ENCODE results near the gene MARF1.
"Not testable (repeated sequence)": the region's sequence is repeated elsewhere in the genome, so short reads cannot be mapped to it uniquely, and the experiment has no call there.

Gene MARF1

DNA sequence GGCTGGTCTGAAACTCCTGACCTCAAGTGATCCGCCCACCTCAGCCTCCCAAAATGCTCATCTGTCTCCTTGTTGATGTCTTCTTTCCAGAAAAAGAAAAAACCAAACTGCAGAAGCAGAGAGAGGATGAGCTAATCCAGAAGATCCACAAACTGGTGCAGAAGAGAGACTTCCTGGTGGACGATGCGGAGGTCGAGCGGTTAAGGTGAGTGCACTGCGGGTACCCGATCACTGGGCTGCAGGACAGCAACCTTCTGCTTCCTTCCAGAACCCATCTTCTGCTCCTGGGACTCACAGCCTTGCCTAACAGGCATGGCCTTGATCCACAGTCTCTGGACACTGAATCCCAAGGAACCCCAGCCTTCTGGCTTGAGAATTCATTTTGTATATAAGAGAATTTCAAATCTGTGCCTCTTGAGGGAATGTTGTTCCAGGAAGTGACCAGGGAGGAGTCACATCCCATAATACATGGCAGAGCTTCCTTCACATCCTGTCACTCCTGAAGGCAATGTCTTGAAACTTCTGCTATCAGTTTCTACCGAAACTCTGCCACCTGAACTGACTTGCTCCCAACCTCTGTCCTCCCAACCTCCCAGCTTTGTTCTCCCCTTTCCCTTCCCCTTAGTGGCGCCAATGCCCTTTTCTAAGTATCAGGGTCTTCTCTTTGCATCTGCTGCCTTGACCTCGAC is 61.7 kb downstream of the MARF1 start:
- Mint-ChIP-seq H3K27me3 (ENCODE audit: low read depth) (peaks cover 4% of the 10 kb centered on the region), H3K4me1 (no peaks in the 10 kb centered on the region), H3K36me3 (ENCODE audit: low read depth) (peaks cover 70% of the 10 kb centered on the region), H3K9me3 (peaks cover 20% of the 10 kb centered on the region), H3K27ac (no peak overlapping the region), H3K4me3 (no peak overlapping the region)
- TF ChIP-seq, protein P1, sequence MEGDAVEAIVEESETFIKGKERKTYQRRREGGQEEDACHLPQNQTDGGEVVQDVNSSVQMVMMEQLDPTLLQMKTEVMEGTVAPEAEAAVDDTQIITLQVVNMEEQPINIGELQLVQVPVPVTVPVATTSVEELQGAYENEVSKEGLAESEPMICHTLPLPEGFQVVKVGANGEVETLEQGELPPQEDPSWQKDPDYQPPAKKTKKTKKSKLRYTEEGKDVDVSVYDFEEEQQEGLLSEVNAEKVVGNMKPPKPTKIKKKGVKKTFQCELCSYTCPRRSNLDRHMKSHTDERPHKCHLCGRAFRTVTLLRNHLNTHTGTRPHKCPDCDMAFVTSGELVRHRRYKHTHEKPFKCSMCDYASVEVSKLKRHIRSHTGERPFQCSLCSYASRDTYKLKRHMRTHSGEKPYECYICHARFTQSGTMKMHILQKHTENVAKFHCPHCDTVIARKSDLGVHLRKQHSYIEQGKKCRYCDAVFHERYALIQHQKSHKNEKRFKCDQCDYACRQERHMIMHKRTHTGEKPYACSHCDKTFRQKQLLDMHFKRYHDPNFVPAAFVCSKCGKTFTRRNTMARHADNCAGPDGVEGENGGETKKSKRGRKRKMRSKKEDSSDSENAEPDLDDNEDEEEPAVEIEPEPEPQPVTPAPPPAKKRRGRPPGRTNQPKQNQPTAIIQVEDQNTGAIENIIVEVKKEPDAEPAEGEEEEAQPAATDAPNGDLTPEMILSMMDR (IDR thresholded peaks at IDR 0.05; ENCODE audit: unreplicated experiment in 3 of 3): no peak

DNA sequence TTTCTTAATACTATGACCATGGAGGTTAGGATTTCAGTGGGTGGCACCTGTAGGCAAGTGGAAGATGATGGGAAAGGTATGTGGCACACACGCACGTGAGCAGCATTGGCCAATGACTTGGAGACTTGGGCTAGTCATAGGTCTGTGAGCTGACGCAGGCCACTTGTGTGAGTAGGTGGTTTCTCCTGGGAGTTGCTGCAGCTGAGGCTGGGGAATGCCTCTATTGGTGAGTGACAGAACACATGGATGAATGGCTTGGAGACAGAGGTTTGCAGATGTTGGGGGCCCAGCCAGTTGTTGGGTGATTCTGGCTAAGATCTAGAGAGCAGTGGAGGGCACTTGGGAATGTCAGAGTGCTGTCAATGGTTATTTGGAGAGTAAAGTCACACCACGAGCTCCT is 64.1 kb downstream of the MARF1 start:
- Mint-ChIP-seq H3K27ac (no peak overlapping the region), H3K4me3 (no peak overlapping the region), H3K27me3 (ENCODE audit: low read depth) (no peaks in the 10 kb centered on the region), H3K9me3 (peaks cover 3% of the 10 kb centered on the region), H3K36me3 (ENCODE audit: low read depth) (peaks cover 54% of the 10 kb centered on the region), H3K4me1 (no peaks in the 10 kb centered on the region)
- TF ChIP-seq, protein P1 (IDR thresholded peaks at IDR 0.05; ENCODE audit: unreplicated experiment in 3 of 3): no peak

DNA sequence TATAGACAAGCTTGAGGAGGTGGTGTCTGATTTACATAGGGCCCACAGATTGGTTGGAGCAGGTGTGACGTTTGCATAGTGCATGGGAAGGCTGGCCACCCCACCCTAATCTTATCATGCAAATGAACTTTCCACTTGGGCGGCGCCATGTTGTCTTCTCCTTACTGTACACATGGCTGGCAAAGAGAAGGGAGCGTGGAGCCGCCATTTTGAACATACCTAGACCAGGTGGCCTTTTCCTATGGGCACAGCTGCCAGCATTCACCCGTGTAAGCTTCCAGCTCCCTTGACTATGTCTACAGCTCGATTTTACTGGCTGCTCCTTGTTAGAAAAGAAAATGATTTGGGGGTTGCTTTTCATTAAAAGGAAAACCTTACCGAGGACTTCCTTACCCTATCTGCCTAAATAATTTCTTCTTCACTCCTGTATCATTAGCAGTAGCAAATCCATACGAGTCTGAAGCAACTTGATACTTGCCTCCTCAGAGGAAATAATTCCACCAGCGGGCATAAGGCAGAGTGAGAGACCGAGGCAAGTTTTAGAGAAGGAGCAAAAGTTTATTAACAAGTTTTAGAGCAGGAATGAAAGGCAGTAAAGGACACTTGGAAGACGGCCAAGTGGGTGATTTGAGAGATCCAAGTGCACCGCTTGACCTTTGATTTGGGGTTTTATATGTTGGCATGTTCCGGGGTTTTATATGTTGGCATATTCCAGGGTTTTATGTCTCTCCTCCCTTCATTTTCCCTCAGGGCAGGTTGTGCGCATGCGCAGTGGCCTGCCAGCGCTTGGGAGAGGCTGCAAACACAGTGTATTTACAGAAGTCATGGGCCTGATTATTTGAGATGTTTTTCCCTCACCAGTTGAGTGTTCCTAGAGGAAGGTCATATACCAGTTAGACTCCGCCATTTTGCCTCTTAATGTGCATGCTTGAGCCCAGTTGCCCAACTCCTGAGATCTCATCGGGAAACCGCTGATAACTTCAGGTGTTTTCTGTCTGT is 65.7 kb downstream of the MARF1 start:
- Mint-ChIP-seq H3K27me3 (ENCODE audit: low read depth) (no peaks in the 10 kb centered on the region), H3K9me3 (no peaks in the 10 kb centered on the region), H3K36me3 (ENCODE audit: low read depth) (peaks cover 47% of the 10 kb centered on the region), H3K4me3 (no peak overlapping the region), H3K4me1 (peaks cover 13% of the 10 kb centered on the region), H3K27ac (no peak overlapping the region)
- TF ChIP-seq, protein P1 (IDR thresholded peaks at IDR 0.05; ENCODE audit: unreplicated experiment in 3 of 3): no peak

DNA sequence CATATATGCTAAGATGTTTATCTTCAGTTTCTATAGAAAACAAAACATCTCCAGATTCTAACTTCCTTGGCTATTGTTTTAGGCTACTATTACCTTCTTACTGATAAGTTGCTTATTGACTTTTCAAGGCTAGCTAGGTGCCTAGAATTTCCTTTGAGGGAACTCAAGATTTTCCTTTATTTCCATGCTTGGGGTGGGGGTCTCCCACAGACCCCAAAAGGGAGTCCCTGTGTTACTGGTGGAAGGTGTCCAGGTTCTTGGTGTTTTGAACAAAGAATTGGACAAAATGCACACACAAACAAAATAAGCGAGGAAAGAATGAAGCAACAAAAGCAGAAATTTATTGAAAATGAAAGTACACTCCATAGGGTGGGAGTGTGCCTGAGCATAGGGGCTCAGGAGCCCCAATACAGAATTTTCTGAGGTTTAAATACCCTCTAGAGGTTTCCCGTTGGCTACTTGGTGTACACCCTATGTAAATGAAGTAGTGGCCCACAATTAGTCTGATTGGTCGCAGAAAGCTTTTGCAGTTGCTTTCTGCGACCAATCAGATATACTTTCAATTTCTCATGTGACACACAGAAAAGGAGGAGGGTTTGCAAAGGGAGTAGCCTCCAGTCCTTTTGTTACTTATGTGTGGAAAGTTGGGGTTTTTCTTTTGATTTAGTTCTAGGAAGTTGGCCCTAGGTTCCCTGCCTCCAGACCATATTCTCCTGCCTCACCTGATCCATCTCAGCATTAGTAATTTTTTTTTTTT is 67.5 kb downstream of the MARF1 start:
- Mint-ChIP-seq H3K36me3 (ENCODE audit: low read depth) (peaks cover 38% of the 10 kb centered on the region), H3K27me3 (ENCODE audit: low read depth) (no peaks in the 10 kb centered on the region), H3K4me3 (no peak overlapping the region), H3K4me1 (peaks cover 21% of the 10 kb centered on the region), H3K9me3 (no peaks in the 10 kb centered on the region), H3K27ac (no peak overlapping the region)
- TF ChIP-seq, protein P1 (IDR thresholded peaks at IDR 0.05; ENCODE audit: unreplicated experiment in 3 of 3): no peak

DNA sequence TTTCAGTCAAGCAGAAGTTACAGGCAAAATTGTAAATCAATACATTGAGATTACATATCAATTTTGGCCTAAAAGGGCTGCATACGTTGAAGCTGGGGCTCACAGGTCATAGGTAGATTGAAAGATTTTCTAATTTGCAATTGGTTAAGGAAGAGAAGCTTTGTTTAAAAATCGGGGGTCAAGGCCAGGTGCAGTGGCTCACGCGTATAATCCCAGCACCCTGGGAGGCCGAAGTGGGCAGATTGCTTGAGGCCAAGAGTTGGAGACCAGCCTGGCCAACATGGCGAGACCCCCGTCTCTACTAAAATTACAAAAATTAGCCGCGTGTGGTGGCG is 68.4 kb downstream of the MARF1 start:
- no peak overlapping the region for H3K4me3 Mint-ChIP-seq
- H3K9me3 Mint-ChIP-seq: no peaks in the 10 kb centered on the region
- H3K27me3 Mint-ChIP-seq (ENCODE audit: low read depth): no peaks in the 10 kb centered on the region
- TF ChIP-seq, protein P1 (IDR thresholded peaks at IDR 0.05; ENCODE audit: unreplicated experiment in 3 of 3): no peak
- H3K27ac Mint-ChIP-seq: no peak overlapping the region
- H3K36me3 Mint-ChIP-seq (ENCODE audit: low read depth): peaks cover 44% of the 10 kb centered on the region
- peaks cover 21% of the 10 kb centered on the region for H3K4me1 Mint-ChIP-seq

DNA sequence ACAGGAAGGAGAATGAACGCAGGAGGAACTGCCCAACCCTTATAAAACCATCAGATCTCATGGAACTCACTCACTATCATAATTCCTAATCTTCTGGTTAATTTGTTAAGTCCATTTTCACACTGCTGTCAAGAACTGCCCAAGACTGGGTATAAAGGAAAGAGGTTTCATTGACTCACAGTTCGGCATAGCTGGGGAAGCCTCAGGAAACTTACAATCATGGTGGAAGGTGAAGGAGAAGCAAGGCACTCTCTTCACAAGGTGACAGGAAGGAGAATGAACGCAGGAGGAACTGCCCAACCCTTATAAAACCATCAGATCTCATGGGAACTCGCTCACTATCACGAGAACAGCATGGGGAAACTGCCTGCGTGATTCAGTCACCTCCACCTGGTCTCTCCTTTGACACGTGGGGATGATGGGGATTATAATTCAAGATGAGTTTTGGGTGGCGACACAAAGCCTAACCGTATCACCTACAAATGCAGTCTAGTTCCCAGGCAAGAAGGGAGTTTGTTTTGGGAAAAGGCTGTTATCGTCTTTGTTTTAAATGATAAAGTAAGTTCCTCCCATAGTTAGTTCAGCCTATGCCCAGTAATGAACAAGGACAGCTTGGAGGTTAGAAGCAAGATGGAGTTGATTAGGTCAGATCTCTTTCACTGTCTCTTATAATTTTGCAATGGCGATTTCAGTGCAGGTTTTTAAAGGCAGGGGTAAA is 68.9 kb downstream of the MARF1 start:
- peaks cover 48% of the 10 kb centered on the region for H3K36me3 Mint-ChIP-seq (ENCODE audit: low read depth)
- H3K27ac Mint-ChIP-seq; H3K9me3 Mint-ChIP-seq; H3K4me3 Mint-ChIP-seq; H3K27me3 Mint-ChIP-seq (ENCODE audit: low read depth): not testable (repeated sequence)
- H3K4me1 Mint-ChIP-seq: peaks cover 21% of the 10 kb centered on the region
